Measurements from ENCODE around the gene RGS6.
"Not testable (repeated sequence)": the region's sequence is repeated elsewhere in the genome, so short reads cannot be mapped to it uniquely, and the experiment has no call there.

RGS6 gene

DNA sequence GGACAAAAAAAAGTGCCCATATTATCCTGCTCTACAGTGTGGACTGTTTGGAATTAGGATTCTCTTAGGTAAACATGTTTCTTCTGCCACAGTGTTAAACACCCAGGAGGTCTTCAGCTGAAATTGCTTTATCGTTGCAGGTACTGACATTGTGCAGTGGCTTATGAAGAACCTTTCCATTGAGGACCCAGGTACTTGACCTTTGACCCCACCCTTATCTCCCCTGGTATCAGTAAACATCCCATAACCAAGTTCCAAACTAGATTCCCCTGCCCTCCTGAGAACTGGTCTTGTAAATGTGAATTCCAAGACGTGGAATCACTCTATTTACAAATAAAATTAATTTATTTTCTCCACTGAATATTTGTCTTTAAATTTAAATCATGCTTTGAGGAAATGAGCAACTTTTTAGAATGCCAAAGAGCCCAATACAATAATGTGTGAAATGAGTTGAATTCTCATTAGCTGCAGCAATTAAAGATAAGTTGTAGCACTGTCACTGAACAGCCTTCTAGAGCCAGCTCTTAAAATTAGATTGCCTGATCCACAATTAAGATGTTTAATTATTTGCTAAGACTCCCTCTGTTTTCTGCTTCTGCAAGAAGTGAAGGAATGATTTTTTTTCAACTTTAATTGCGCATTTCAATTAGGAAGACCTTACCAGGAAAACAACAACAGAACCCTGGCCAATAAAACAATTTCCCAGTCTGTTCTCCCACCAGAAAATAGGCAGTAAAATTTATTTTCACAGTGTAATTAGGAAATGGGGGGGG is 522.3 kb downstream of the RGS6 start:
- no peak for DNase-seq (ENCODE audit: low read depth)

DNA sequence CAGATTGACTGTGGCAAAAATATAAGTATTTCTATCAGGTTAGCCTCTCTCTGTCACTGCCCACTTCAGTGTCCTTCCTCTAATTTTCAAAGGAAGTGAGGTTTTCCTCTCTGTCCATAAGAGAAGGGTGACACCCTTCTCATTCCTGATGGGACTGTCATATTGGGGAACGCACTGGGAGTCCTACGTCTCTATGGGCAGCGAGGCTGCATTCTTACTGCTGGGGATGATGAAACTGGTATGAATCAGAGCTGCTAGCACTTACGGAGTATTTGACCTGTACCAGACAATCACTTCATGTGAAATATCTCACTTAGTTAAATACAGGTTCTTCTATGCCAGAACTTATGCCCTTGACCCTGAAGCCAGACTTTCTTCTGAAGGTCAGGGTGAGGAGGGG is 525.4 kb downstream of the RGS6 start:
- peak; percentile 71 for DNase-seq (ENCODE audit: low read depth)

DNA sequence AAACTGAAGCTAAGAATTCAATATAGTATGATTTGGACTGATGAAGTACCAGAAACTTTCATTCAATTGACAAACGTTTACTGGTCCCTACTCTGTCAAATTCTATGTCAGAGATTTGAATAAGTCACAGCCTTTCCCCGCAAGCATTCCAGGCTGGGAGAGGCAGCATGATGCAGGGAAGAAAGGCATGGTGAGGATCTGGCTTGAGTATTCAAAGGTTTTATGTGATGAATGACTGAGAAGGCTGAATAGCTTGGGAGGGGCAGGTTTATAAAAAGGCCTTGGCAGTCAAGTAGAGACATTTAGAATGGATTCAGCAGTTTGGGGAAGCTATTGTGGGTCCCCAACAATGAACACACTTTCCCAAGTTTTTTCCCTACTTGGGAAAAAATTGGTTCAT is 529.8 kb downstream of the RGS6 start:
- no peak for DNase-seq (ENCODE audit: low read depth)

DNA sequence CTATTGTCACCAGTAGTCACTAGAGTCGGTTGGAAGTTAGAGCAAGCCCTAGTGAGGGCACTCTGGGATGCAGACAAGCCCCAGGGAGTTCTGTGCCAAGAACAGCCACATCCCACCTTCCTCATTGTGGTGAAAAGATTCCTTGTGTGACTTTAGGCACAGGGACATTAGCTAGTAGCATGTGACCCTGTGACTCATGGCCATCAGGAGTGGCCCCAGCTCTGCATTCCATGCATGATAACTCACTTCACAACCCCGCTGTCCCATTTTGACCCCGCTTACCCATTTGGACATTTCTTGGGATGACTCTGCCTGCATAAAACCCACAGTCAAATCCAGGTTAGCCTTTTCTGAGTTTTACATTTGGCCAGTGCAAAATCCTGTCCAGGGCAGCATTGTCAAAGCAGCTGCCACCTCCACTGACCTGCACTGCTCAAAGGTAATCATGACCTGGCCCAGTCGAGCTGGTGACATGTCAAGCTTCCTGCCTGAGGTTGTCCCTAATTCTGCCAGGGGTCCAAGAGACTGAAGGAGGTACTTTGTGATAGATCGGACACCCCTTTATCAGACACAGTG is 531.1 kb downstream of the RGS6 start:
- no peak for DNase-seq (ENCODE audit: low read depth)

DNA sequence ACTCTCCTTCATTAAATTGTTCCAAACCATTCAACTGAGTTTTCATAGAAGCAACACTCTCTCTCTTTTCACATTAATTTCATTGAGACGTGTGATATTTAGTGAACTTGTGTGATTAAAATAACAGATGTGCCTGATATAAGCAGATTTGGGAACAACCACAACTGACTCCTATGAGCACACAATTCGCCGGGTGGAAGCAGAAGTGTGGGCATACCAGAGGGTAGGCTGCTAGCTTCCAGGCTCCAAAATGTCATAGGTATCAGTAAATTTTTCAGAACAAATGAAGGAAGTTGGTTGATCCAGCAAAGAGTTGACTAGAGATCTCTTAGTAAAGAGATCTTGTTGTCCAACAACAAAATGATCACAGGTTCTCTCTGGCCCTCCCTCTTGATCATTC is 532.0 kb downstream of the RGS6 start:
- no peak for DNase-seq (ENCODE audit: low read depth)

DNA sequence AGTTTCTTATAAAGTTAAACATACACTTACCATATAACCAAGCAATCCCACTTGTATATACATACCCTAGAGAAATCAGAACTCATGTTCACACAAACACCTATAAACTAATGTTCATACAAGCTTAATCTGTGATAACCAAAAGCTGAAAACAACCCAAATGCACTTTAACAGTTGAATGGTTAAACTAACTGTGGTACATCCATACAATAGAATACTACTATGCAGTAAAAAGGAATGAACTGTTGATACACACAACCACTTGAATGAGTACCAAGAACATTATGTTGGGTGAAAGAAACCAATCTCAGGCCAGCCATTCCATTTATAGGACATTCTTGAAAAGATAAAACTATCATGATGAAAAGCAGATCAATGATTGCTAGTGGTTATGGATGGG is 534.1 kb downstream of the RGS6 start:
- no peak for DNase-seq (ENCODE audit: low read depth)

DNA sequence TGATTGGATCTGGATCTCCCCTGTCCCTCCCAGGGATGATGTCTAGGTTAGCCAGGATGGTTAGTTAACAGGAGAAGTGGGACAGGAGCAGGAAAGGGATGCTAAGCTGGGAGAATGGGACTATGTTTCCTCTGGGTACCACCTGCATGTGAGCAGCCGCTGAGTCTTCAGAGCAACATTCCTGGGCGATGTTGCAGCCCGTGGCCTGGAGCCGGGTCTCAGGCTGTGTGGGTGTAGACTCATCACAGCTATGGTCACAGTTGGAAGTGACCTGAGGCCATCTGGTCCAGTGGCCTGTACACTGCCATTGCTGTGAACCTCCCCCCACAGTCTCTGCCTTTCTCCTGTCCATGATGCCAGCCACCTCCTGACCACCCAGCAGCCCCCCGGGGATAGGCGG is 539.1 kb downstream of the RGS6 start:
- no peak for DNase-seq (ENCODE audit: low read depth)

DNA sequence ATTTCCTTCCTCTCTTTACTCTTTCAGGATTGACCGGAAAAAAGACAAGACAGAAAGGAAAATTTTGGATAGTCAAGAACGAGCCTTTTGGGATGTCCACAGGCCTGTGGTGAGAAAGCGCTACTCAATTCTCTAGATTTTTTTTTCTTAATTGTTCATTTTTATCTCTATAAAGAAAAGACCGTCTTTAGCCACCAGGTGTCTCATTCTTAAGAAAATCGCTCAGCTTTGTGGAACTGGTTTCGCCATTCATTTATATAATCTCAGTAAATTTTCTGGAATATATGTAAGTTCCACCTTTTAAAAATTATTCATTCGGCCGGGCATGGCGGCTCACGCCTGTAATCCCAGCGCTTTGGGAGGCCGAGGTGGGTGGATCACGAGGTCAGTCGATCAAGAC is 540.6 kb downstream of the RGS6 start:
- DNase-seq (ENCODE audit: low read depth), result no peak

DNA sequence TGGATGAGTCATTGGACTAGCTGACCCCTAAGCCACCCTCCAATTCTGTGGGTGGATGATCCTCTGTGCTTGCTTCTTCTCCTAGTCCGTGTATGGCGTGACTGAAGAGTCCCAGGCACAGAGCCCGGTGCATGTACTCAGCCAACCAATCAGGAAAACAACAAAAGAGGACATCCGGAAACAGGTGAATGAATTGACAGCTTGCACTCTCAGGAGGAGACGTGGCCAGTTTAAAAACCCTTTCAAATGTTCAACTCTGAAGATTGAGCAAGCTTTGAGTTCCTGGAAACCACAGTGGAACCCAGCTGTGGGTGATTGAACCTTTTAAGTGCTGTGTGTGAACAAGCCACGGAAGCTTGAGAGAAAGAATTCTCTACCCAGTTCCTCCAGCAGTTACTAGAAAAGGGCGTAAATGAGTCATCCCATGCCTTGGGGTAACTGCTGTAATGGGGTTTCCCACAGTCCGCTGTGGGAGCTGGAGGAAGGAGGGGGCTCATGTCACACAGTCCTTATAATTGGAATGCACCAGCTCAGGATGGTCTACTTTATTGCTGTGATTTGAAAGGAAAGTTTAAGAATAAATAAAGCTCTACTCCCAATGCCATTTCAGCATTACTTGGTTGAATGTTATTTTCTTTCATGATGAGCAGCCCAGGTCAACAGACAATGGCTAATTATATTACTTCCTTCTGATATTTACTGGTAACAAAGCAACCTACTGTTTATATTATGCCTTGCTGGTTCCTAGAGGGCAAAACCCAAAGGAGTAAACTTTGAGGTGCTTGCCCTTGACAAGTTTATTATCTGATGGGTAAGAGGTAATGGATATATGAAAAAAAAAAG is 544.6 kb downstream of the RGS6 start:
- peak; percentile 82 for DNase-seq (ENCODE audit: low read depth)

DNA sequence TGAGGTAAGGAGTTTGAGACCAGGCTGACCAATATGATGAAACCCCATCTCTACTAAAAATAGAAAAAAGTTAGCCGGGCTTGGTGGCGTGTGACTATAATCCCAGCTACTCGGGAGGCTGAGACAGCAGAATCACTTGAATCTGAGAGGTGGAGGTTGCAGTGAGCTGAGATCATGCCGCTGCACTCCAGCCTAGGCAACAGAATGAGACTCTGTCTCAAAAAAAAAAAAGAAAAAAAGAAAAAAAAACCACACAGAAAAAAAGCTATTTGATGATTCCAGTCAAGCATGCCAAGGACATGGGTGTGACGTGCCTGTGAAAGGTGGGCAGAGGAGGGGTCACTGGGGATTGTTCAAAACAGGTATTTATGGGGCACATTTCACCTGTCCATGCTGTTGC is 545.3 kb downstream of the RGS6 start:
- DNase-seq (ENCODE audit: low read depth), result not testable (repeated sequence)

DNA sequence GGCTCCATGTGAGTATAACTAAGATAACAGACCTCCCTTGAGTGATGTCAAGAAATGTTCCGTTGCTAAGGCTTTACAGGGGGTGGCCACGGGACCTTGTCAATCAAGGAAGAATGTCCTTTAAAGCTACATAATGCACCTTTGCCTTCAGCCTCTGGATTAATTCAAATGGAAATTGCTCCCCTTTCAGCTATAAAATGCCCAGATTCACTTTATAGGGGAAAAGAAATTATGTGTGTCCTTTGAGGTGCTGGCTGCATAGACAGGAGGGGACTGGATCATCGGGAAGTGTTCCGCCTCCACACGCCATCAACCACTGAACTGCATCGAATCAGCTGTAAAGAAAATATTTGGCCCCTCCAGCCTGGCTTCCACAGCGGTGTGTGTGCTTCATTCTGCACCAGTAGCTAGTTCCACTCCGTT is 546.3 kb downstream of the RGS6 start:
- no peak for DNase-seq (ENCODE audit: low read depth)

DNA sequence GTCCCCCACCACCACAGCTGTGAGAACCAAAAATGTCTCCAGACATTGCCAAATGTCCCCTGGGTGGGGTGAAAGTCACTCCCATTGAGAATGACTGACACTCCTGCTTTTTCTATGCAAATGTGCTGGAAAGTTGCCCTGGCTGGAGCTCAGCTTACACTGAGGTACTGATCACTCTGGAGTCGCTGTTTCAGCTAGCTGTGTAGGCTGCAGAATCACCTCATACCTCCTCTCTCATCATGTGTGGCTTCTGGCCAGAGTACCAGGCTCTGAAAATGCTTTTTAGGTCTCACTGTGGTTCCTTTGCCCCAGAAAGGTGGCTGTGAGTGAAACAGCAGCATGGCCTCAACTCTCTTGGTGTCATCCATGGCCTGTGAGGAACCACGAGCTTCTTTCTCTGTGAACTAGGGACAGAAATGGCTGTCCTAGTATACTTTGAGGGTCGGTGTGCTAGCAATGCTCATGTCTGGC is 547.3 kb downstream of the RGS6 start:
- no peak for DNase-seq (ENCODE audit: low read depth)

DNA sequence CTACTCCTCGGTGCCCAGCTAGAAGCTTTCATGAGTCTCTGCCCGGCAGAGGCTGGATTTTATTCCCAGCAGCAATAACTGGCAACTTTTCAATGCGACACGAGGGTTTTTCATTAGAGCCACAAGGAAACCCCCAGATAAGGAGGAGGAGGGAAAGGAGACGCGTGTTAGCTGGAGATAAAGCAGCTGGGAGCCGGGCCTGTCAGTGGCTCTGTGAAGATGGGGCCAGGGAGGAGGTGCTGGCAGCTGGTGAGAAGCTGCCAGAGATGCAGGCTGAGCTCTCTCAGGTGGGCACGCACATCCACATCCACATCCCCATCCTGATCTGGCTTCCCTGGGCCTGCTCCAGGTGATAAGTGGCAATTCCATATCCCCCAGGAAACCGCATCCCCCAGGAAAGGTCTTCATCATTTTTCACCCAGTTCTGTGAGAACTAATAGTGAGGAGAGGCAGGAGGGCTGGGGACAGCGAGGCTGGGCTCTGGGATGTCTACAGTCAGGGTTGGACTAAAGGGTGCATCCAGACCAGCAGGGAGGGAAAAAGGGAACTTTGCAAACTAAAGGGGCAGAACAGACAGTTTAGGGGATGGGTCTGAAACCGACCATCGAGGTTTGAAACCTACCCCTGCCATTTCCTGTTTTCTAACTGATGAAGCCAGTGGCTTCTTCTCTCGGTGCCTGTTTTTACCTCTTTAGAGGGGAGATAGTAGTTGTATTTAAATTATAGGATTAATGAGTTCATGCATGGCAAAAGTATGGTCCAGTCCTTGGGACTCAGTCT is 548.4 kb downstream of the RGS6 start:
- no peak for DNase-seq (ENCODE audit: low read depth)

DNA sequence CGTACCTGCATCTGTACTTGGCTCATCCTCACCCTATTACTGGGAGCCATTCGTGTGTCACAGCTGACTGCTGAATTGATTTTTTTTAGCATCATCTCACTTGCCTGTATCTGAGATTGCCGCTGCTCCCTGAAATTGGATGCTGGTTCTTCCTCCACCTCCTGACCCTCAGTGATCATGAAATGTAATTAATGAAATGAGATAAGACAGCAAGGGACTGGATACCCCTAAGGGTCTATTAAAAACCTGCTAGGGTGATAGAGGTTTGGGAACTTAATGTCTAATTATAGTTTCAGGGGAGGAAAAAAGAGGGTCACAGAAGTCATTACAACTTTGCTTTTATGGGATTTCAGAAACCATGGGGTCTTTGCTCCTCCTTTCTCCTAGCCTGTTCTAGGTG is 551.1 kb downstream of the RGS6 start:
- no peak for DNase-seq (ENCODE audit: low read depth)

DNA sequence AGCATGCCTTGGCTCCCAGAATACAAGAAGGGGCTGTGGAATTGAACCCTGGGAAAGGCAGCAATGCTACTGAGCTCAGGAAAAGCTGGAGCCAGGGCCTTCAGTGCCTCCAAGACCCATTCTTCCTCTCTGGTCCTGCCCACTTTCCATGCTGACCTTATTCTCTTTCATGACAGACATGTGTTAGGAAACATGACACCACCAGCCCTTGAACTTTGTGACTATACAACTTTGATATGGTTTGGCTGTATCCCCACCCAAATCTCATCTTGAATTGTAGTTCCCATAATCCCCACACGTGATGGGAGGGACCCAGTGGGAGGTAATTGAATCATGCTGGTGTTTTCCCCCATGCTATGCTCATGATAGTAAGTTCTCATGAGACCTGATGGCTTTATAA is 553.5 kb downstream of the RGS6 start:
- DNase-seq (ENCODE audit: low read depth), result no peak

DNA sequence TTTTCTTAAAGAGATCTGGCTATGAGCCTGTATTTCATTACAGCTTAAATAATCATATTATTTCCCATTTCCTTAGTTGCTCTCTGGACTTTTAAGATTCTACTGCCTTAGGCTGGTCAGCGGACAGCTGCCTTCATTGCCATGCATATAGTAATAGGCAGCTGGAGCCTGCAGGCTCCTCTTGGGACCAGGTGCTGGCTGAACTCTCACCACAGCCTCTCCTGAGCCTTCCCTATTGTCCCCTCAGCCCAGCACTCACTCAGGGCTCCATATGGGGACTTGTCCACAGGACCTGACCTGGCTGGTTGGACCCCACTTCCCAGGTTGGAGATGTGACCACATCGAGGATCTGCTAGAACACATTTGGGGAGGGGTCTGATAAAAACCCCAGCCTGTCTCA is 556.3 kb downstream of the RGS6 start:
- DNase-seq (ENCODE audit: low read depth), result no peak

DNA sequence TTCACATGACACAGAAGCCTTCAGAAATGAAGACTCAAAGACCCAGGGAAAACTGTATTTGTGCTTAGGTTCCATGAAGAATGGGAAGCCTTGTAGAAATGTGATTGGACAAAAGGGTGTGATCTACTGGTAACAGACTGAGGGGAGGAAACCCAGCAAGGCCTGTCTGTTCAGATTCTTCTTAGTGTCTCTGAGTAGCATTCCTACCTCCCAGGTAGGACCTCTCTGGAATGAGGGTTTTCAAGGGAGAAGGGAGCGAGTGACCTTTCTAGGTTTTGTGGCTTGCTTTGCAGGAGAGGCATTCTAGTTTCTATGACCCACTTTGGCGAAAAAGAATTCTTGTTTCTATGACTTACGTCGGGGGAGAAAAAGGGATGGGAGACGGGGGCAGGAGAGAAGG is 560.0 kb downstream of the RGS6 start:
- no peak for DNase-seq (ENCODE audit: low read depth)

DNA sequence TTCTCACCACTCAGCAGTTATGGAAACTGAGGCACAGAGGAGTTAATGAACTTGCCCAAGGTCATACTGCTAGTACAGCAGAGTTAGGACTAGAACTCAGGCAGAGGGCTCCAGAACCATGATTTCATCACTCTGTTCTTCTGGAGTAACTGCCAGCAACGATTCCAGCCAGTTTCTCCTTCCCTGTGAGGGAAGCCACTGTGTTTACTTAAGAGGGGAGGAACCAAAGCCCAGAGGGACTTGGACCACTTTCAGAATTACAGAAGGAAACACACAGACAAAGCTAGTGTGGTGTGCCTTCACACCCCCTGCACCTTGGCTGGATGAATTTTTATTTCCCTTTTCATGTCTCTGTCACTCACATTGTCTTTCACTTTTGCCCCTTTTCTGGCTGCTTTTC is 563.4 kb downstream of the RGS6 start:
- DNase-seq (ENCODE audit: low read depth), result no peak

DNA sequence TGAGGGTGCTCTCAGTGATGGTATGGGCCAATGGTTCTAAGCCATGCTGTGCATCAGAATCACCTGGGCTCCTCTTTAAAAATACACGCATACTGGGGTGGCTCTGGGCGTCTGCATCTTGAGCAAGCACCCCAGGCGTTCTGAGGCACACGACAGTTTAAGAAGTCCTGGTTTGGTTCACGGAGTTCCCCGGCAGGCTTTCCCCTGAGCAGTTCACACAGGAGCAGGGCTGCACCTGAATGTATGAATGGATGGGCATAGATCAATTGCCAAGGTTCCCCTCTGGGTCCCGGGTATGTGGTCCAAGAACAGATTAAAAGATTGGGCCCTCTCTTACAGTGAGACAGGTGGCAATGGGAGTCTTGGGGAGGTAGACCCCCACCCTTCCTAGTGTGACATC is 566.4 kb downstream of the RGS6 start:
- no peak for DNase-seq (ENCODE audit: low read depth)

DNA sequence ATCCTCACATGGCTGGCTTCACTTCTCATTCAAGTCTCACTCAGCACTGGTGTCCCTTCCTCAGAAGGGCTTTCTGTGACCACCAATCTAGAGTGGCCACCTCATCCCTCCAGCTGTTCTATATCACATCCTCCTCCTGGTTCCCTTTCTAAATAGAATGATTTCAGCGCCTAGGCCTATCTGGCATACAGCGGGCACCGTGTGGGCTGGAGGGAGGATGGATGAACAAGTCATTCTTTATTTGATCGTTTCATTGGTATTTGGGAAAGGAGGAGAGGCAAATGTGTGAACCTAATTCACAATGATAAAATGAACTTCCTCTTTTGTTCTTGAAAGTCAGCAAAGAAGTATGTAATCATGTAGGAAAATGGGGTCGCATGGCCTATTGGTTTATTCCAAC is 567.5 kb downstream of the RGS6 start:
- no peak for DNase-seq (ENCODE audit: low read depth)

DNA sequence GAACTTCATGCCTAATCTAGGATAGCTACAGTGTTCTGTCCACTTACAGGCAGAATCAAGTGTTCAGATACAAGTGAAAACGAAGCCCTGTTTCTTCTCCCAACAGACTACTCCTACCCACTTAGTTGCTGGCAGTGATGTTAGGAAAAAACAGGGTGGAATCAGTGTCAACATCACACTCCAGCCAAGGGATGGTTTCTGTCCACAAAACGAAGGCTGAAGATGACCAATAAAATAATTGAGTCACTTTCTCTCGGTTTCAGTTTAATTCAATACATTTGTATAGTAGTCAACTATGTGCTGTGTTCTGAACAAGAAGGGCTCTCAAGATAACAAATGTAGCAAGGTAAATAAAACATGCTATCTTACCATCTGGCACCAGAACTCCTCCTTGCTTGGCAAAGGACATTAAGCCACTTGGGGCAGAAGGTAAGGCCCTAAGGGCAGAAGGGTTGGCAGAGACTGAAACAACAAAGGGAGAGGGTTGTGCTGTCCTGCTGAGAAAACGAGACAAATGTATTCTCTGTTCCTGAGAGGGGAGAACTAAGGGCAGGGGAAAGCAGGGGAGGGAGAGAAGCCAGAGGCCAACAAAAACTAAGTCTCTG is 568.1 kb downstream of the RGS6 start:
- DNase-seq (ENCODE audit: low read depth), result no peak

DNA sequence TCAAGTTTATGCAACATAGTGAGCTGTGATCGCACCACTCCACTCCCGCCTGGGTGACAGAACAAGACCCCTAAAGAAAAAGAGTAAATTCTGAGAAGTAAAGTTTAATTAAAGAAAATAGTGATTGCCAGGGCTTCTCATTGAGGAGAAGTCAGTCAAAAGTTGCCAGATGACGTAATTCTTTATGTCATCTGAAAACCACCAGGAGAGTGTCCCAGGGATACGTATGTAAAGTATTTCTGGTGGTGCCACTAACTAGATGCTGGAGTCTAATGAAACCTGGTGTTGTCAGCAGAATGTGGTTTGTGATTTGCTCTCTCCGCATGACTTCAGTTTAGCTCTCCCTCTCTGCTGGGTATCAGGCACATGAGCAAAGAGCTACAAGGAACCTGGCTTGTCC is 569.2 kb downstream of the RGS6 start:
- no peak for DNase-seq (ENCODE audit: low read depth)
